Activated CD8-positive, alpha-beta memory T cell treated with anti-CD3 and anti-CD28 coated beads for 24 hours (primary cell): ENCODE results near the gene N4BP2L2.
"Not testable (repeated sequence)": the region's sequence is repeated elsewhere in the genome, so short reads cannot be mapped to it uniquely, and the experiment has no call there.

Experiments used
- DNase-seq: peaks from one replicate; pipeline ENCODE4 v3.0.0-alpha.2; 2020

Gene N4BP2L2

GRCh38 chr13:32538621-32539246 lies at the start of gene N4BP2L2:
N4BP2L2 (minus strand) TSS chr13:32538795; CDS start chr13:32537027, 1,768 bp downstream.
- peak; percentile 92 for DNase-seq

GRCh38 chr13:32587811-32588170 lies 49.2 kb upstream of the N4BP2L2 start:
- DNase-seq, result no peak

GRCh38 chr13:32587011-32587810 lies 48.6 kb upstream of the N4BP2L2 start:
- peak; percentile 75 for DNase-seq

GRCh38 chr13:32586080-32586900 lies 47.7 kb upstream of the N4BP2L2 start, which contains the start of gene PDS5B:
PDS5B (plus strand) TSS chr13:32586452; CDS start chr13:32648773, 62,321 bp downstream.
- peak; percentile 97 for DNase-seq

- DNase-seq, result peak; percentile 64
These were observed 47.0 kb upstream of the N4BP2L2 start for GRCh38 chr13:32585550-32586079.

GRCh38 chr13:32582991-32583390 lies 44.4 kb upstream of the N4BP2L2 start:
- DNase-seq, result no peak

- DNase-seq, result no peak
These were observed 43.7 kb upstream of the N4BP2L2 start for GRCh38 chr13:32582281-32582680.

GRCh38 chr13:32581177-32581786 lies 42.7 kb upstream of the N4BP2L2 start:
- no peak for DNase-seq

GRCh38 chr13:32577032-32577431 lies 38.4 kb upstream of the N4BP2L2 start:
- DNase-seq, result no peak

GRCh38 chr13:32575687-32576086 lies 37.1 kb upstream of the N4BP2L2 start:
- DNase-seq, result not testable (repeated sequence)

GRCh38 chr13:32560842-32561241 lies 22.2 kb upstream of the N4BP2L2 start:
- not testable (repeated sequence) for DNase-seq

GRCh38 chr13:32555613-32556012 lies 17.0 kb upstream of the N4BP2L2 start:
- no peak for DNase-seq

GRCh38 chr13:32553720-32554119 lies 15.1 kb upstream of the N4BP2L2 start:
- no peak for DNase-seq

GRCh38 chr13:32549788-32550187 lies 11.2 kb upstream of the N4BP2L2 start:
- DNase-seq, result no peak

- DNase-seq, result no peak
These were observed 10.2 kb upstream of the N4BP2L2 start for GRCh38 chr13:32548837-32549236.

- DNase-seq, result no peak
These were observed 6.5 kb upstream of the N4BP2L2 start for GRCh38 chr13:32545083-32545482.

- DNase-seq, result no peak
These were observed 3.6 kb upstream of the N4BP2L2 start for GRCh38 chr13:32542221-32542620.

GRCh38 chr13:32538143-32538620 lies 413 bp downstream of the N4BP2L2 start:
- no peak for DNase-seq

- peak; percentile 73 for DNase-seq
These were observed 934 bp downstream of the N4BP2L2 start for GRCh38 chr13:32537580-32538142.

- no peak for DNase-seq
These were observed 2.8 kb downstream of the N4BP2L2 start for GRCh38 chr13:32535748-32536147.

GRCh38 chr13:32535115-32535514 lies 3.5 kb downstream of the N4BP2L2 start:
- DNase-seq, result no peak

GRCh38 chr13:32530841-32531253 lies 7.7 kb downstream of the N4BP2L2 start:
- DNase-seq, result no peak
